ENCODE measurements around the gene AGBL1. TPM values are rescaled to one million over a fixed set of nuclear protein-coding genes. Genes with fewer than 3 reads are reported as not detected.

AGBL1 gene
- total and polyA plus RNA-seq, 2 experiments from 2014 or later: 0.03 TPM; not detected in 1

- H3K36me3 ChIP-seq (ENCODE audit: insufficient read depth): no peaks in the 10 kb centered on the region
- no peak overlapping the region for H3K27ac ChIP-seq (ENCODE audit: low read depth)
- ATAC-seq (no peak), DNase-seq (ENCODE audit: low spot score) (no peak)
- 0 out of 2 replicates have a peak, but pooled peaks cover 9% of the 10 kb centered on the region for H3K9me2 ChIP-seq (ENCODE audit: insufficient read depth)
- Mint-ChIP-seq H3K4me1 (peaks cover 31% of the 10 kb centered on the region), H3K27me3 (ENCODE audit: insufficient read depth, low read depth, poor library complexity) (no peaks in the 10 kb centered on the region), H3K4me3 (no peak overlapping the region), H3K9me3 (peaks cover 32% of the 10 kb centered on the region), H3K27ac (no peak overlapping the region; the same call in 1 of the 2 replicates), H3K36me3 (ENCODE audit: low read depth) (peaks cover 32% of the 10 kb centered on the region; the same call in 2 of the 3 replicates)
- H3K4me3 ChIP-seq: no peak overlapping the region
- H3K79me2 ChIP-seq (replicated peaks; ENCODE audit: insufficient read depth): no peaks in the 10 kb centered on the region
- H4K20me1 ChIP-seq (replicated peaks; ENCODE audit: insufficient read depth): no peaks in the 10 kb centered on the region
- no peak for TF ChIP-seq NANOG (IDR thresholded peaks at IDR 0.05; ENCODE audit: borderline replicate concordance)
- TF ChIP-seq POLR2AphosphoS5 (IDR thresholded peaks at IDR 0.05; ENCODE audit: low read depth): no peak
- no peak for TF ChIP-seq REST (IDR thresholded peaks at IDR 0.05; ENCODE audit: unreplicated experiment)
- TF ChIP-seq ZNF462 (CRISPR knock-in tag; IDR thresholded peaks at IDR 0.05): no peak
- TF ChIP-seq CTCF (conservative IDR thresholded peaks at IDR 0.05; ENCODE audit: low read depth in 2 of 2): no peak
- no peak for TF ChIP-seq ZNF114 (CRISPR knock-in tag; IDR thresholded peaks at IDR 0.05)
- TF ChIP-seq ETS1 (IDR thresholded peaks at IDR 0.05): no peak
- no peak for TF ChIP-seq CREB1 (CRISPR knock-in tag; IDR thresholded peaks at IDR 0.05; ENCODE audit: low read depth)
- no peak for TF ChIP-seq EZH2phosphoT487 (IDR thresholded peaks at IDR 0.05; ENCODE audit: unreplicated experiment)
- no peak for TF ChIP-seq ZNF331 (CRISPR knock-in tag; IDR thresholded peaks at IDR 0.05; ENCODE audit: low read depth)
- TF ChIP-seq STAT1 (IDR thresholded peaks at IDR 0.05; ENCODE audit: unreplicated experiment): no peak
- no peak for TF ChIP-seq JUNB (IDR thresholded peaks at IDR 0.05; ENCODE audit: unreplicated experiment)
- TF ChIP-seq EZH2 (IDR thresholded peaks at IDR 0.05; ENCODE audit: low read depth, unreplicated experiment): no peak
- no peaks in the 10 kb centered on the region for H3F3A ChIP-seq (replicated peaks; ENCODE audit: low read depth)
- H3K4me1 ChIP-seq (ENCODE audit: insufficient read depth): peaks cover 15% of the 10 kb centered on the region
- H3K27me3 ChIP-seq (ENCODE audit: insufficient read depth): no peaks in the 10 kb centered on the region
- no peak overlapping the region for H3K4me2 ChIP-seq
- no peak overlapping the region for H2AFZ ChIP-seq
Measured at GRCh38 chr15:86591158-86591557, 511.5 kb downstream of the AGBL1 start.

All from GM23338 (cell line).